ENCODE measurements around the gene GRK2.

DNA sequence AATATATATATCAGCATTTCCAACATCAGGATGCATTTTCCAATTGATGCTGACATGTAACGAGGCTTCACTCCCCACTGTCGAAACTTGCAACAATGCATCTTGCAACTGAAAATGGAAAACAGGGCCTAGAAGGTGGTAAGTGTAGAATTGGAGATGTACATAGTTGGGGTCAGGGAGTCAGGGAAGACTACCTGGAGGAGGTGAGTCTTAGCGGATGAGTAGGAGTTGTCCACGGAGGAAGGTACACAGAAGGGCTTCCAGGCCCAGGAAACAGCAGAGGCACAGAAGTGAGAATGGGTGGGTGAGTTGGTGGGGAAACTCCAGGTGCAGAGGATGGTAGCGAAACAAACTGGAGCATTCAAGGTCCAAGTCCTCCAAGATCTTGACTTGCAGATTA is 2.0 kb upstream of the GRK2 start:
- TF ChIP-seq, protein P1, sequence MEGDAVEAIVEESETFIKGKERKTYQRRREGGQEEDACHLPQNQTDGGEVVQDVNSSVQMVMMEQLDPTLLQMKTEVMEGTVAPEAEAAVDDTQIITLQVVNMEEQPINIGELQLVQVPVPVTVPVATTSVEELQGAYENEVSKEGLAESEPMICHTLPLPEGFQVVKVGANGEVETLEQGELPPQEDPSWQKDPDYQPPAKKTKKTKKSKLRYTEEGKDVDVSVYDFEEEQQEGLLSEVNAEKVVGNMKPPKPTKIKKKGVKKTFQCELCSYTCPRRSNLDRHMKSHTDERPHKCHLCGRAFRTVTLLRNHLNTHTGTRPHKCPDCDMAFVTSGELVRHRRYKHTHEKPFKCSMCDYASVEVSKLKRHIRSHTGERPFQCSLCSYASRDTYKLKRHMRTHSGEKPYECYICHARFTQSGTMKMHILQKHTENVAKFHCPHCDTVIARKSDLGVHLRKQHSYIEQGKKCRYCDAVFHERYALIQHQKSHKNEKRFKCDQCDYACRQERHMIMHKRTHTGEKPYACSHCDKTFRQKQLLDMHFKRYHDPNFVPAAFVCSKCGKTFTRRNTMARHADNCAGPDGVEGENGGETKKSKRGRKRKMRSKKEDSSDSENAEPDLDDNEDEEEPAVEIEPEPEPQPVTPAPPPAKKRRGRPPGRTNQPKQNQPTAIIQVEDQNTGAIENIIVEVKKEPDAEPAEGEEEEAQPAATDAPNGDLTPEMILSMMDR (IDR thresholded peaks at IDR 0.05): no peak
- TF ChIP-seq POLR2A (IDR thresholded peaks at IDR 0.05): no peak

Measured in right lobe of liver (tissue), 4 donors.